HepG2 (cell line): ENCODE data around the gene MPST. TPM values are rescaled to one million over a fixed set of nuclear protein-coding genes. Genes with fewer than 3 reads are reported as not detected.

ENCODE experiments used
- BRF2 ChIP-seq: sonication (generic); formaldehyde crosslinking; IDR thresholded peaks from 2 replicates; pipeline ENCODE4 v1.8.1; 2022; ENCODE audit warnings: mild to moderate bottlenecking, missing genetic modification reagents
- CSRNP2 ChIP-seq: sonication (generic); formaldehyde crosslinking; conservative IDR thresholded peaks from 2 replicates; pipeline ENCODE4 v1.8.0; 2022; ENCODE audit warnings: low read depth, missing genetic modification reagents
- FOXP1 ChIP-seq, 2 experiments: fragments of 450-650 bp in 1 of 2; IDR thresholded peaks; 2 replicates each; pipeline ENCODE4 v1.6.1; 2017 to 2018; ENCODE audit warnings: antibody characterized with exemption in 1 of 2
- HDAC1 ChIP-seq: sonication (generic); formaldehyde crosslinking; IDR thresholded peaks from 2 replicates; pipeline ENCODE4 v1.5.1; 2020; ENCODE audit warnings: mild to moderate bottlenecking, missing genetic modification reagents
- IRX3 ChIP-seq: sonication (generic); formaldehyde crosslinking; IDR thresholded peaks from 2 replicates; pipeline ENCODE4 v1.8.1; 2023; ENCODE audit warnings: mild to moderate bottlenecking, low read depth, missing genetic modification reagents, borderline replicate concordance
- KLF15 ChIP-seq: sonication (generic); formaldehyde crosslinking; IDR thresholded peaks from 2 replicates; pipeline ENCODE4 v1.8.1; 2023; ENCODE audit warnings: borderline replicate concordance, mild to moderate bottlenecking, inconsistent platforms, missing genetic modification reagents, mixed read lengths
- MIXL1 ChIP-seq: IDR thresholded peaks from 2 replicates; pipeline ENCODE4 v1.6.1; 2016
- PLSCR1 ChIP-seq: sonication (generic); formaldehyde crosslinking; IDR thresholded peaks from 2 replicates; pipeline ENCODE4 v1.5.0; 2020; ENCODE audit warnings: missing genetic modification reagents, mild to moderate bottlenecking, borderline replicate concordance
- RNF2 ChIP-seq: fragments of 450-650 bp; conservative IDR thresholded peaks from 2 replicates; pipeline ENCODE4 v1.6.1; 2016; ENCODE audit warnings: low read depth
- TFDP1 ChIP-seq: IDR thresholded peaks from 2 replicates; pipeline ENCODE4 v1.6.1; 2016; ENCODE audit warnings: missing compliant biosample characterization, missing genetic modification reagents, borderline replicate concordance
- TSC22D2 ChIP-seq: sonication (generic); formaldehyde crosslinking; IDR thresholded peaks from 2 replicates; pipeline ENCODE4 v1.5.1; 2020; ENCODE audit warnings: missing genetic modification reagents, mild to moderate bottlenecking, borderline replicate concordance
- ZBTB26 ChIP-seq: IDR thresholded peaks from 2 replicates; pipeline ENCODE4 v1.6.1; 2016; ENCODE audit warnings: missing compliant biosample characterization, missing genetic modification reagents, borderline replicate concordance
- ZNF274 ChIP-seq: sonication (generic); formaldehyde crosslinking; IDR thresholded peaks from 2 replicates; pipeline ENCODE4 v1.5.1; 2020; ENCODE audit warnings: mild to moderate bottlenecking, missing genetic modification reagents
- ZNF431 ChIP-seq: sonication (generic); formaldehyde crosslinking; IDR thresholded peaks from 2 replicates; pipeline ENCODE4 v1.9.0; 2022; ENCODE audit warnings: missing genetic modification reagents, low read depth, mild to moderate bottlenecking, borderline replicate concordance
- ZNF512B ChIP-seq: sonication (generic); formaldehyde crosslinking; IDR thresholded peaks from 2 replicates; pipeline ENCODE4 v1.5.1; 2020; ENCODE audit warnings: missing genetic modification reagents, mild to moderate bottlenecking, borderline replicate concordance
- ZNF704 ChIP-seq: sonication (generic); formaldehyde crosslinking; IDR thresholded peaks from 2 replicates; pipeline ENCODE4 v1.8.1; 2023; ENCODE audit warnings: mild to moderate bottlenecking, inconsistent platforms, moderate library complexity, missing genetic modification reagents, borderline replicate concordance
- polyA plus RNA-seq, 8 experiments: library from polyadenylated mRNA; depleted of rRNA in 3 of 8; stranded (reverse) in 7 of 8; unstranded in 1 of 8; fragments of >200 nt; fragmentation: Illumina TruSeq in 4 of 8; extraction: Trizol in 4 of 8; gene quantifications; 2 replicates each; pipeline versions ENCODE4 v1.2.1 to v1.2.3, GENCODE V29; 2011 to 2016; ENCODE audit warnings: low read depth in 4 of 8, missing spikeins in 1 of 8, mixed read lengths in 1 of 8; ENCODE audit not compliant: insufficient read depth in 1 of 8
- total RNA-seq, 5 experiments: library from RNA; depleted of rRNA; stranded (reverse); fragments of >200 nt; fragmentation: Illumina TruSeq; extraction: Trizol; gene quantifications; 2 replicates each; pipeline ENCODE4 v1.2.3, GENCODE V29; 2016; ENCODE audit warnings: low read depth in 1 of 5

Gene MPST
- total and polyA plus RNA-seq, 2 of the 13 experiments (the other 11 are each of a cell fraction or from before 2014, with no cell fraction given) = 133 to 141 TPM

GRCh38 chr22:37032535-37033460 lies 13.3 kb downstream of the MPST start (continued):
- TF ChIP-seq PLSCR1 (CRISPR knock-in tag) (no peak; the same call in 1 of the 2 replicates), CSRNP2 (CRISPR knock-in tag) (no peak), TSC22D2 (CRISPR knock-in tag) (0 out of 2 replicates have a peak, but pooled peaks have one; percentile 37), ZNF274 (CRISPR knock-in tag) (no peak), TFDP1 (CRISPR knock-in tag) (peak; percentile 48; the same call in 1 of the 2 replicates), FOXP1 (IDR thresholded peaks at IDR 0.05) (peak; percentile 81), FOXP1 (CRISPR knock-in tag; IDR thresholded peaks at IDR 0.05) (peak; percentile 95), IRX3 (peak; percentile 65; the same call in 1 of the 2 replicates), BRF2 (CRISPR knock-in tag) (peak; percentile 94), ZNF704 (CRISPR knock-in tag) (no peak), MIXL1 (CRISPR knock-in tag) (peak; percentile 88), ZBTB26 (peak; percentile 99), ZNF431 (CRISPR knock-in tag) (peak; percentile 81), RNF2 (no peak), HDAC1 (CRISPR knock-in tag) (peak; percentile 97), KLF15 (no peak; the same call in 1 of the 2 replicates), ZNF512B (CRISPR knock-in tag) (peak; percentile 51; the same call in 1 of the 2 replicates)
